PC-3 (cell line): Measurements from ENCODE around the gene SLC6A17. TPM values are rescaled to one million over a fixed set of nuclear protein-coding genes. Genes with fewer than 3 reads are reported as not detected.
A peak's percentile ranks its signal among the peaks of the same experiment; 100 is the strongest.

Experiments used
- ATAC-seq: fragments of 200-7000 bp; cut with Tn5 transposase; 2 replicates; pipeline ENCODE4 v1.9.1; 2020; ENCODE audit warnings: mild to moderate bottlenecking, moderate library complexity
- Bru-seq: library from RNA; stranded (reverse); fragments of 400-500 nt; gene quantifications from one replicate; lab custom pipeline; 2021; lab: Mats Ljungman, UMichigan
- BruChase-seq, 2 experiments: library from RNA; stranded (reverse); fragments of 400-500 nt; gene quantifications; one replicate each; lab custom pipeline; 2021; lab: Mats Ljungman, UMichigan
- BruUV-seq: library from RNA; stranded (reverse); fragments of 400-500 nt; replicated peaks from 2 replicates; lab custom pipeline; 2021; lab: Mats Ljungman, UMichigan
- CTCF ChIA-PET: fragments of 300-600 bp; sonication (Branson Sonifier 250); formaldehyde crosslinking; loops from one replicate; lab custom pipeline; 2022; ENCODE audit warnings: antibody characterized with exemption; lab: Charles Lee
- POLR2A ChIA-PET: fragments of 300-600 bp; sonication (Branson Sonifier 250); formaldehyde crosslinking; loops from one replicate; lab custom pipeline; 2022; ENCODE audit warnings: antibody characterized with exemption; ENCODE audit not compliant: unreplicated experiment; lab: Charles Lee
- DNase-seq: peaks from one replicate; pipeline ENCODE4 v3.0.0-alpha.2; 2015
- H2AFZ ChIP-seq: fragments of 300-600 bp; sonication (generic); 2 replicates; pipeline ENCODE4 v1.6.0; 2016; ENCODE audit warnings: antibody characterized with exemption, low read length
- H3F3A ChIP-seq: fragments of 300-600 bp; sonication (generic); one replicate; pipeline ENCODE4 v1.6.0; 2017; ENCODE audit warnings: antibody characterized with exemption, low read length, control low read depth, mild to moderate bottlenecking; ENCODE audit not compliant: unreplicated experiment
- H3K27ac ChIP-seq: fragments of 300-600 bp; sonication (generic); 2 replicates; pipeline ENCODE4 v1.5.1; 2016; ENCODE audit warnings: mild to moderate bottlenecking, low read length
- H3K27me3 ChIP-seq: fragments of 300-600 bp; sonication (generic); 2 replicates; pipeline ENCODE4 v1.6.1; 2016; ENCODE audit warnings: low read length, mixed read lengths
- H3K36me3 ChIP-seq: fragments of 300-600 bp; sonication (generic); 2 replicates; pipeline ENCODE4 v1.6.1; 2016; ENCODE audit warnings: low read depth, mixed run types, low read length, mixed read lengths
- H3K4me1 ChIP-seq: fragments of 300-600 bp; sonication (generic); 2 replicates; pipeline ENCODE4 v1.5.1; 2016; ENCODE audit warnings: low read length; ENCODE audit not compliant: insufficient read depth
- H3K4me2 ChIP-seq: fragments of 300-600 bp; sonication (generic); 2 replicates; pipeline ENCODE4 v1.6.0; 2016; ENCODE audit warnings: low read length
- H3K4me3 ChIP-seq: fragments of 300-600 bp; sonication (generic); 2 replicates; pipeline ENCODE4 v1.5.1; 2016; ENCODE audit warnings: mild to moderate bottlenecking, low read length, mixed read lengths
- H3K79me2 ChIP-seq: fragments of 300-600 bp; sonication (generic); 2 replicates; pipeline ENCODE4 v1.6.1; 2017; ENCODE audit warnings: low read length, mixed read lengths
- H3K9ac ChIP-seq: fragments of 300-600 bp; sonication (generic); 2 replicates; pipeline ENCODE4 v1.6.0; 2016; ENCODE audit warnings: mild to moderate bottlenecking, low read length
- H3K9me2 ChIP-seq: fragments of 300-600 bp; sonication (generic); replicated peaks from 2 replicates; pipeline ENCODE4 v1.6.1; 2016; ENCODE audit warnings: mixed run types, low read length, mixed read lengths
- H3K9me3 ChIP-seq: fragments of 300-600 bp; sonication (generic); 2 replicates; pipeline ENCODE4 v1.6.1; 2016; ENCODE audit warnings: low read length, mixed read lengths
- H4K20me1 ChIP-seq: fragments of 300-600 bp; sonication (generic); 2 replicates; pipeline ENCODE4 v1.6.1; 2016; ENCODE audit warnings: low read length, mixed read lengths
- EZH2 ChIP-seq: fragments of 300-600 bp; sonication (generic); IDR thresholded peaks from one replicate; pipeline ENCODE4 v1.6.1; 2017; ENCODE audit warnings: antibody characterized with exemption, mild to moderate bottlenecking, low read length; ENCODE audit not compliant: unreplicated experiment
- EZH2phosphoT487 ChIP-seq: fragments of 300-600 bp; sonication (generic); IDR thresholded peaks from 2 replicates; pipeline ENCODE4 v1.6.1; 2018; ENCODE audit warnings: mild to moderate bottlenecking, antibody characterized with exemption, low read length, borderline replicate concordance
- intact Hi-C: fragments of 100-400 bp; cut with micrococcal nuclease; formaldehyde crosslinking; loops from 2 replicates; pipeline ENCODE4 v1.9.0; 2023
- long read RNA-seq: library from polyadenylated mRNA; unstranded; transcript quantifications from one replicate; pipeline ENCODE4 v2.0.0, GENCODE V29; 2021; ENCODE audit not compliant: unreplicated experiment
- total RNA-seq: library from RNA; depleted of rRNA; stranded (reverse); fragments of >200 nt; gene quantifications from 2 replicates; pipeline ENCODE4 v1.2.3, GENCODE V29; 2014; rRNA removed
- TF ChIP-seq, protein P1 (sequence below): fragments of 300-600 bp; sonication (generic); conservative IDR thresholded peaks from 2 replicates; pipeline ENCODE4 v1.5.1; 2017; ENCODE audit warnings: antibody characterized with exemption, low read depth, mild to moderate bottlenecking, low read length

SLC6A17 gene
- total RNA-seq = not detected in 2 replicates
- Bru-seq, nascent RNA = percentile 6 among the genes with signal in this experiment
- percentile 5 among the genes with signal in this experiment for BruChase-seq, experiment 1, labeled RNA remaining after a 6-hour chase
- percentile 7 among the genes with signal in this experiment for BruChase-seq, experiment 2, labeled RNA remaining after a 2-hour chase
- long read RNA-seq = 0 reads

- Histone ChIP-seq H3F3A (no peaks in the 10 kb centered on the region), H3K4me2 (no peak within 1 kb of the TSS), H3K9me2 (no peaks in the 10 kb centered on the region), H3K4me3 (no peak within 1 kb of the TSS), H3K9ac (no peak within 1 kb of the TSS), H3K9me3 (no peaks in the 10 kb centered on the region), H3K79me2 (no peaks in the 10 kb centered on the region), H3K27me3 (peaks cover 38% of the 10 kb centered on the region), H3K4me1 (no peaks in the 10 kb centered on the region), H3K27ac (no peak within 1 kb of the TSS), H2AFZ (no peak within 1 kb of the TSS), H4K20me1 (no peaks in the 10 kb centered on the region), H3K36me3 (no peaks in the 10 kb centered on the region)
- intact Hi-C loops = no loop called here
- CTCF ChIA-PET = no interaction called here
- DNase-seq = no peak
- POLR2A ChIA-PET = no interaction called here
- no peak for ATAC-seq
- TF ChIP-seq EZH2 (no peak), EZH2phosphoT487 (no peak)
- TF ChIP-seq, protein P1, sequence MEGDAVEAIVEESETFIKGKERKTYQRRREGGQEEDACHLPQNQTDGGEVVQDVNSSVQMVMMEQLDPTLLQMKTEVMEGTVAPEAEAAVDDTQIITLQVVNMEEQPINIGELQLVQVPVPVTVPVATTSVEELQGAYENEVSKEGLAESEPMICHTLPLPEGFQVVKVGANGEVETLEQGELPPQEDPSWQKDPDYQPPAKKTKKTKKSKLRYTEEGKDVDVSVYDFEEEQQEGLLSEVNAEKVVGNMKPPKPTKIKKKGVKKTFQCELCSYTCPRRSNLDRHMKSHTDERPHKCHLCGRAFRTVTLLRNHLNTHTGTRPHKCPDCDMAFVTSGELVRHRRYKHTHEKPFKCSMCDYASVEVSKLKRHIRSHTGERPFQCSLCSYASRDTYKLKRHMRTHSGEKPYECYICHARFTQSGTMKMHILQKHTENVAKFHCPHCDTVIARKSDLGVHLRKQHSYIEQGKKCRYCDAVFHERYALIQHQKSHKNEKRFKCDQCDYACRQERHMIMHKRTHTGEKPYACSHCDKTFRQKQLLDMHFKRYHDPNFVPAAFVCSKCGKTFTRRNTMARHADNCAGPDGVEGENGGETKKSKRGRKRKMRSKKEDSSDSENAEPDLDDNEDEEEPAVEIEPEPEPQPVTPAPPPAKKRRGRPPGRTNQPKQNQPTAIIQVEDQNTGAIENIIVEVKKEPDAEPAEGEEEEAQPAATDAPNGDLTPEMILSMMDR = no peak
- no TSS peak for BruUV-seq
Measured at GRCh38 chr1:110150330-110151174, at the start of gene SLC6A17. Gene SLC6A17, plus strand, starts transcription at chr1:110150494. Its CDS starts 16,436 bp downstream, at chr1:110166930.

- no peak overlapping the region for H3K9ac ChIP-seq
- intact Hi-C loops = no loop called here
- no peak overlapping the region for H3K4me3 ChIP-seq
- TF ChIP-seq EZH2phosphoT487 (no peak), EZH2 (no peak)
- TF ChIP-seq, protein P1 = no peak
- H3K9me3 ChIP-seq = no peaks in the 10 kb centered on the region
- H3K9me2 ChIP-seq = no peaks in the 10 kb centered on the region
- H3K4me2 ChIP-seq = 0 out of 2 replicates have a peak overlapping the region, but pooled peaks have one; percentile 26
- H4K20me1 ChIP-seq = no peaks in the 10 kb centered on the region
- no TSS peak for BruUV-seq
- no peak overlapping the region for H3K27ac ChIP-seq
- CTCF ChIA-PET = no interaction called here
- no peaks in the 10 kb centered on the region for H3K36me3 ChIP-seq
- POLR2A ChIA-PET = no interaction called here
- DNase-seq (no peak), ATAC-seq (no peak)
- H3F3A ChIP-seq = no peaks in the 10 kb centered on the region
- peak overlapping the region; percentile 57 for H2AFZ ChIP-seq
- no peaks in the 10 kb centered on the region for H3K79me2 ChIP-seq
- peaks cover 4% of the 10 kb centered on the region; the same call in 1 of the 2 replicates for H3K4me1 ChIP-seq
- H3K27me3 ChIP-seq = no peaks in the 10 kb centered on the region
Measured at GRCh38 chr1:110102081-110102480, 48.2 kb upstream of the SLC6A17 start.
